ENCODE measurements around the gene RPL27A.

GRCh38 chr11:8634498-8634897 is 48.1 kb upstream of the RPL27A start:
- TF ChIP-seq CTCF (conservative IDR thresholded peaks at IDR 0.05; ENCODE audit: low read depth, low read length): no peak
- TF ChIP-seq EZH2 (IDR thresholded peaks at IDR 0.05; ENCODE audit: borderline replicate concordance, low read depth, low read length, poor library complexity, severe bottlenecking): no peak
